ENCODE measurements around the gene HTRA3. TPM values are rescaled to one million over a fixed set of nuclear protein-coding genes. Genes with fewer than 3 reads are reported as not detected.
A peak's percentile ranks its signal among the peaks of the same experiment; 100 is the strongest.

Gene HTRA3
- total and polyA plus RNA-seq, 2 of the 8 experiments (the other 6 are each of a cell fraction or from before 2014, with no cell fraction given) = 3.2 to 5.8 TPM

- peak overlapping the region; percentile 39; the same call in 1 of the 2 replicates for H2BK12ac ChIP-seq (ENCODE audit: low read depth, low read length)
- 95% methylated on average over 28 of the region's 29 CpGs; no CpG with 5 or more reads in 1 of the 2 experiments for WGBS, 2 experiments (ENCODE audit: extremely low coverage in 1 of 2, insufficient coverage in 1 of 2, insufficient read length in 1 of 2, insufficient replicate concordance in 2 of 2, low coverage in 1 of 2, low lambda C conversion rate in 2 of 2, missing lambda C conversion rate in 1 of 2)
- H4K8ac ChIP-seq (ENCODE audit: extremely low read depth, insufficient read depth, low read length) = no peak overlapping the region
- no peak for DNase-seq (ENCODE audit: low read depth in 1 of 2, low spot score in 2 of 2)
- H3K79me1 ChIP-seq (ENCODE audit: low read depth, low read length) = peaks cover 3% of the 10 kb centered on the region; the same call in 1 of the 2 replicates
- no peak overlapping the region for H3K4me3 ChIP-seq (ENCODE audit: extremely low read depth in 1 of 4, insufficient read depth in 2 of 4, low read depth in 3 of 4, low read length in 4 of 4)
- ChIA-PET POLR2A (ENCODE audit: partially characterized antibody) (no interaction called here), CTCF (ENCODE audit: partially characterized antibody) (interaction anchor here (0.6 to 5.1 kb wide), 18 partner anchors 10 to 171 kb away, joined by 3 to 68 read pairs (median 4); no protein-coding TSS in a partner anchor)
- H2BK15ac ChIP-seq (ENCODE audit: low read length) = 0 out of 2 replicates have a peak overlapping the region, but pooled peaks have one; percentile 72
- H3K56ac ChIP-seq (replicated peaks; ENCODE audit: insufficient read length, low read depth, low read length) = no peak overlapping the region
- H3K23me2 ChIP-seq (ENCODE audit: low read depth, low read length) = peaks cover 10% of the 10 kb centered on the region; the same call in 1 of the 2 replicates
- H4K91ac ChIP-seq (replicated peaks; ENCODE audit: insufficient read length, low read length) = peak overlapping the region; percentile 40
- no peak overlapping the region for H2BK120ac ChIP-seq (replicated peaks; ENCODE audit: low read depth, low read length)
- H3K36me3 ChIP-seq (ENCODE audit: control insufficient read depth in 2 of 4, insufficient read depth in 4 of 4, low read length in 3 of 4) = no peaks in the 10 kb centered on the region; a peak in 1 of 8 replicates
- H3K27me3 ChIP-seq (replicated peaks in 1 of 4; ENCODE audit: control insufficient read depth in 3 of 4, extremely low read depth in 1 of 4, insufficient read depth in 3 of 4, low read length in 3 of 4) = no peaks in the 10 kb centered on the region
- H3K23ac ChIP-seq (ENCODE audit: insufficient read length) = no peak overlapping the region
- no peak overlapping the region for H2AFZ ChIP-seq (ENCODE audit: low read length)
- no peak overlapping the region for H3K4me2 ChIP-seq (ENCODE audit: insufficient read depth in 1 of 2, low read depth in 2 of 2, low read length in 2 of 2)
- no peak overlapping the region for H4K5ac ChIP-seq (ENCODE audit: insufficient read length, low read depth, low read length)
- H3K27ac ChIP-seq (ENCODE audit: low read depth, low read length) = no peak overlapping the region
- peaks cover 0 to 12% of the 10 kb centered on the region in 2 experiments for H4K20me1 ChIP-seq (replicated peaks in 1 of 2; ENCODE audit: control insufficient read depth in 1 of 2, insufficient read depth in 2 of 2, low read length in 2 of 2)
- no peak overlapping the region for H2AK5ac ChIP-seq (ENCODE audit: low read depth, low read length)
- H3K14ac ChIP-seq (ENCODE audit: insufficient read length) = no peak overlapping the region
- no peak for FAIRE-seq
- no peak overlapping the region for H3K18ac ChIP-seq (ENCODE audit: extremely low read depth, low read length)
- H3K4ac ChIP-seq (replicated peaks; ENCODE audit: insufficient read length, low read depth, low read length) = no peak overlapping the region
- peaks cover 0 to 6% (median 3%) of the 10 kb centered on the region in 4 experiments; a peak in 6 of 7 replicates for H3K4me1 ChIP-seq (replicated peaks in 1 of 4; ENCODE audit: control insufficient read depth in 3 of 4, insufficient read depth in 4 of 4, low read length in 3 of 4)
- H2BK20ac ChIP-seq (ENCODE audit: low read length) = no peak overlapping the region; the same call in 1 of the 2 replicates
- no peak overlapping the region for H2BK5ac ChIP-seq (ENCODE audit: low read depth, low read length)
- no peaks in the 10 kb centered on the region for H3K79me2 ChIP-seq (ENCODE audit: control insufficient read depth in 1 of 2, insufficient read depth in 2 of 2, low read length in 2 of 2)
- H3K9me3 ChIP-seq (ENCODE audit: insufficient read depth in 2 of 2, low read depth in 1 of 2, low read length in 1 of 2) = no peaks in the 10 kb centered on the region; a peak in 1 of 4 replicates
- no peak overlapping the region for H3K9ac ChIP-seq (replicated peaks in 1 of 4; ENCODE audit: extremely low read depth in 1 of 4, low read depth in 3 of 4, low read length in 3 of 4)
- no peak for TF ChIP-seq CEBPB (IDR thresholded peaks at IDR 0.05; ENCODE audit: low read depth, low read length)
Measured at GRCh38 chr4:8237256-8237989, 32.1 kb upstream of the HTRA3 start.

Data from H1 (cell line).